Islet precursor cell (in vitro differentiated cells): Measurements from ENCODE around the gene HERC3.
A peak's percentile ranks its signal among the peaks of the same experiment; 100 is the strongest.
"Not testable (repeated sequence)": the region's sequence is repeated elsewhere in the genome, so short reads cannot be mapped to it uniquely, and the experiment has no call there.

Source experiments
- DNase-seq: peaks from one replicate; pipeline ENCODE4 v3.0.0-alpha.2; 2018

Gene HERC3

DNA sequence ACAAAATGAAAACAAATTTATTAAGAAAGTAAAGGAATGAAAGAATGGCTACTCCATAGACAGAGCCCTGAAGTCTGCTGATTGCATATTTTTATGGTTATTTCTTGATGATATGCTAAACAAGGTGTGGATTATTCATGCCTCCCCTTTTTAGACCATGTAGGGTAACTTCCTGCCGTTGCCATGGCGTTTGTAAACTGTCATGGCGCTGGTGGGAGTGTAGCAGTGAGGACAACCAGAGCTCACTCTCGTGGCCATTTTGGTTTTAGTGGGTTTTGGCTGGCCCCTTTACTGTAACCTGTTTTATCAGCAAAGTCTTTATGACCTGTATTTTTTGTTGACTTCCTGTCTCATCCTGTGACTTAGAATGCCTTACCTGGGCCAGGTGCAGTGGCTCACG lies 17.5 kb downstream of the HERC3 start:
- not testable (repeated sequence) for DNase-seq

DNA sequence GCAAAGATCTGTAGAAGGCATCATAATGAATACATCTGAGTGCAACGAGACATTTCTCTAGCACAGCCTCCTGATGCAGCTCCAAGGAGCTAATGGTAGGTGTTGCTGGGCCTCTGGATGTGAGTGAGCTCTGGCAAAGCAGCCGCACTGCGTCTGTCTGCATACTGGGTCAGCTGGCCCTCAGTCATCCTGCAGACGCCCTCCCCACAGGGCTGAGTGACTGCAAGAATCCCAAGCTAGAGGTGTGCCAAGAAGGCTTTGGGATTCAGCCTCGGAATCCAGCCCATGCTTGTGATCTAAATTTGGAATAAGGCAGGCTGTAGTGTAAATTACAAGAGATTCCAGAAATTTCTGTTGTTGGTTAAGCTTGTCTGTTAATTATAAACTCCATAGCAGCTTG lies 18.5 kb downstream of the HERC3 start:
- no peak for DNase-seq

DNA sequence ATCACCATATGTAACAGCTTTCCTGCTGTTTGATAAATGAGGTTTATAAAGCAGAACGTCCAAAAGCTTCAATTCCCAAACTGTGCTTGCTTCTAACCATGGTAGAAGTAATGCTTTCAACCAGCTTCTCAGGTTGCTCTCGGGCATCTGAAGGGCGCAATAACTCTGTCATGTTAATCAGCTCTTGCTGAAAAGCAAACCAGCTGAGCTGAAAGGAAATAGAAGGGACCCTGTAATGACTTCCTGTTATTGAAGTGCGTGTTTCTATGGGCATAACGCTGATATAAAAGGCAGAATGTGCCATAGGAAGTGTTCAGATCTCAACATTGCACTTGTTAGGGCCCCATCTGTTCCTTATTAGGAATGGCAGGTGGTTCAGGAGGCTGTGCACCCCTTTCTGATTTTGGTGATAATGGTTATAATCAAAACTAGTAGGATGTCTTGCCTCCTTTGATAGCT lies 21.2 kb downstream of the HERC3 start:
- no peak for DNase-seq

DNA sequence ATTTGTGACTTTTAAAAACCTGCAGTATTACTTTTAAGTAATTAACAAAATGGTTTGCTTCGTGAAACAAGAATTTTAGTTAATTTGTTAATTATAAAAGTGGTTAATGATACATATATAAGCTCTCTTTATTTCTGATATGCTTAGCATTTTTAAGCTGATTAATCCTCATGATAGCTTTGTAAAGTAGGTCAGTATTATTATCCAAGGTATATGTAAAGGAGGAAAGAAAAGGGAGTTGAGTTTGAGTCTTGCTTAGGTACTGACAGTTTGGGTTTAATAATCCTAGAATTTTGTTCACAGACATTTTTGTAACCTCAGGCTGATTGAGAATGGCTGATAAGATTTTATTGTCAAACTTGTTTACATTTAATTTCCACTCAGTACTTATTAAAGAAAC lies 21.8 kb downstream of the HERC3 start:
- DNase-seq, result no peak

DNA sequence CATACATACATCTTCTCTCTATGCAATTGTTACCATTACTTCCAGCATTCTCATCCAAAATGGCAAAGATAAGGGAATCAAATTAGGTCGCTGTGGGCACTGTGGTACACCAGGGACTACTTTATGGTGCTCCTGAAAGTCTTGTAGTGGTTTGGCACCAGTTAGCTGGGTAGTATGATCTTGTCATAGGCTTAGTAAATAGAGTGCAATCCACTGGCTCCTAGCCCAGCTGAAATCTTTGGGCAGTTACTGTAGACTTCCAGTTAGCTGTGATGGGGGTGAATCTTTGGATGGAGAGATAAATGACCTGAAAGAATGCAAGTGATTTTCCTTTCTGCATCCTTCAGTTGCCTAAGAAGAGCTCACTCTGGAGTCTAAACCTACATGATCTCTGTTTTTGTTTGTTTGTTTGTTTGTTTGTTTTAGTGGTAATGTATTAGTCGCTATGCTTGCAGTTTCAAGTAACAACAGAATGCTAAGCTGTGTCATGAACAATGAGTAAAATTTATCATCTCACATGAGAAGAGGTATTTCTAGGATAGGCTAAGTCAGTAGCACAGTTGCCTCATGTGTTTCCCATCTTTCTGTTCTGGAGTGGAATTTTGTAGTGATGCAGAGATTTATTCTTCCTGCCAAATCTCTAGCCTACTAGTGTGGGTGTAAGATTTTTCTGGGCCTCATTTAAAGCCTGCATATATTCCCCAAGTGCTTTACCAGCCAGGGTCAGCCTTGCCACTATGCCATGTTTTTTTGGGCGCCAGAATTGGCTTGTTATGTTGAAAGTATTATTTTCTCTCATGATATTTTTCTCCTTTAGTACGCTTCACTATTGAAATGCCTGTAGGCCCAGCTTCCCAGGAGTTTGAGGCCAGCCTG lies 24.2 kb downstream of the HERC3 start:
- DNase-seq, result no peak

DNA sequence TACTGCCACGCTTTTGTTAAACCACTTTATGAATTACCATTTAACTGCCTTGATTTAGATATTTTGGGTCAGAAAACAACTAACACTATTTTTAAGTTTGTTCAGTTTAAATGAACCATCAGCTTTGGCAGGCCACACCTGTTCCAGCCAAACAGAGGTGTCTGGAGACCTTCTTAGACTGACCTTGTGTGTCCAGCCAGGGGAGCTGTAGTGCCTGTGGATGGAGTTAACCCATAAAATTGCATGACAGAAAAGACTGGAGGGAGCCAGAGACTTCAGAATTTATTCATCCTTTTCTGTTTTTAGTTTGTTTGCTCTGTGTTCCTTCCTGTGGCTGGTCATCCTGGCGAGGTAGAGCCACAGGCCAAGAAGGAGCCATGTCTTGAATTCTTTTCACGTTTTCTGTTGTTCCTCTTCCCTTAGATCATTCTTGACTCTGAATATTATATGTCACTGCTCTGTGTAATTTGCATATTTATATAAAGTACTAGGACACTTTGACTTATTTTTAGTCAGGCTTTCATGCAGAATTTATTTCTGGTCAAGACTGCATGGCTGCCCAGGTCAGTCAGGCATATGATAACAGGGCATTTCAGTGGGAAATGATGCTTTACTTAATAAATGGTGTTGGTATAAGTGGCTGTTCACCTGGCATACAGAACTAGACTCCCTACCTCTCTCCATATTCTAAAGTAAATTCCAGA lies 26.7 kb downstream of the HERC3 start:
- no peak for DNase-seq

DNA sequence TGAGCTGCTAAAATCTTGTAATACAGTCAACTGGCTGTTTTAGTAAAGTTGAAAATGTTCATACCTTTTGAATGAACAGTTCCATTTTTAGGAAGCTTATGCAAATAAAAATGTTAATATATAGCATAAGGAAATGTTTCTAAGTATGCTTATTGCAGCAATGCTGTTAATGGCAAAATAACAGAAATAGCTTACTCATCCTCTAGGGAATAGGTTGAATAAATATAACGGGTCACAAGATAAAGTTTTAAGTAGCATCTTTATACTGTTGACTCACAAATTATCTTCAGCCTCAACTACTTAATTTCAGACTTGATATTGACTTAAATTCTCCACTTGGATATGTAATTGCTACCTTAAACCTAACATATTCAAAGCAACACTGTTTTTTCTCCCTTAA lies 27.7 kb downstream of the HERC3 start:
- no peak for DNase-seq

DNA sequence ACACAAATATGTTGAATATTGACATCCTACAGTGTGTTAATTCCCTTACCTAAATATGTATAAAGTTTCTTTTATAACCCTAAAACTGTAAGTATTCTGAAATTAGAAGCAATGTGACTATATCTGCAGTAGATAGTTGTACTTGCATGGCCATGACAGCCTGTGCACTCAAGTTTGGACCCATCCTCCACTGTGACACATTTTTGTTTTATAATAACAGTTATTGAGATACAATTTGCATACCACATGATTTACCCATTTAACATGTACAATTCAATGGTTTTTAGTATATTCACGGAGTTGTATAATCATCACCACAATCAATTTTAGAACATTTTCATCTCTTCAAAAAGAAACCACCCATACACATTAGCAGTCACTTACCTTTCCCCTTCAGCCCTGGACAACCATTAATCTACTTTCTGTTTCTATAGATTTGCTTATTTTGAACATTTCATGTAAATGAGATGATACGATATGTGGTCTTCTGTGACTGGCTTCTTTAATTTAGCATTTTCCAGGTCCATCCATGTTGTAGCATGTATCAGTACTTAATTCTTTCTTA lies 29.6 kb downstream of the HERC3 start:
- DNase-seq, result no peak

DNA sequence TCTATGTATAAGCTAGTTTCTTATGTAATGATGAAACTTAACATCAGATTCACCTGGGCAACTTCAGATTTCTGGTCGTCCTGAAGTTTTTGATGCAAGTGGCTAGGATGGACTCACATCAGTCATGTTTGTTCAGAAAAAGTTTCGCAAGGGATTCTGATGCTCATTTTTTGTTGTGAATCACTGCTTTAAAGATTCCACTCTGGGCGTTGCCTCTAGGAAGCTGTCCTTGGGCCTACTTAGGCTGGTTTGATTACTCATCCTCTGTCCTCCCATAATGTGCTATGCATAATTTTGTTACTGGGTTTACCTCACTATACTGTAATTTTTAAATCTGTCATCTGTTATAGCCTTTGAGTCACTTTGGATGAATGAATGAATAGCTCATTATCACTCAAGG lies 30.8 kb downstream of the HERC3 start:
- DNase-seq, result no peak

DNA sequence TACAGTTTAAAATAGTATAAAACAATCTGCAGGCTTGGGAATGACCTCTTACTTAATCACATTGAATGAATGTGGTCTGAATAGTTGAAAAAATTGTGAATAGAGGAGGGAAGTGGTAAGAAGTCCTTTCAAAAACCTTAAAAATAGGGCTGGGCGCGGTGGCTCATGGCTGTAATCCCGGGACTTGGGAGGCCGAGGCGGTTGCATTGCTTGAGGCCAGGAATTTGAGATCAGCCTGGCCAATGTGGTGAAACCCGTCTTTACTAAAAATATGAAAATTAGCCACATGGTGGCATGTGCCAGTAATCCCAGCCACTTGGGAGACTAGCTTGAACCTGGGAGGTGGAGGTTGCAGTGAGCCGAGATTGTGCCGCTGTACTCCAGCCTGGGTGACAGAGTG lies 36.5 kb downstream of the HERC3 start:
- no peak for DNase-seq

DNA sequence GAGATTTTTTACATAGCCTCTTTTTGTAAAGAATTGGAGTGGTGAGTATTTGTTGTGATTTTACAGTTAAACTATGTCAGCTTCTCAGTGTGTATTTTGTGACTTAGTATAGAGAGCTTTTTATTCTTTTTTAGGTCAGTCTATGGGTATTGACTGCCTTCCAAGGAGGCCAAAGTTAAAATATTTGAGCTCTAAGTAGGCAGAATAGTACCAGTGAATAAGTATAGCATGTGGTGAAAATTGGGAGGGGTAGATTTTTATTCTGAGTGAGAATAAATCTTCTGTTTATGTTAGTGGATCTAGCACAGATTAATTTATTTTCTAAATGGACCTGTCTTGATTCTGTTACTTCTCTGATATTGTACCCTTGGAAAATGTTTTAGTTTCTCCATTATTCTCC lies 37.5 kb downstream of the HERC3 start:
- no peak for DNase-seq

DNA sequence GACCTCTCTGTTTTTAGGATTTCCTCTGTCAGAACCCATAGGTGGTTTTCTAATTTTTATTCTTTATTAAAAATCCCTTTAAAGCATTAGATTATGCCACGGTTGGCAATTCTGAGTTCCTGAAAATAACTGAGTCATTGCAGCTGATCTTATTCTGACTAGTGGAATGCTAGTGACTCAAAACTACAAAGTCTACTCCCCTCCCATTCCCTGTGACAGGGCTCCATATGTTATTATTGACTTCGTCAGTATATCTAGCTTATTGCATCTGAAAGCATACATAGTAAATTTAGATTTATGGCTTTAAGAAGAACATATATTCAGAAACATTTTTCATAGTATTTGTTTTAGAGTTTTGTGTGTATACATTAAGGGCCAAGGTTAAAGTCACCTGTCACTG lies 38.5 kb downstream of the HERC3 start:
- DNase-seq, result no peak

DNA sequence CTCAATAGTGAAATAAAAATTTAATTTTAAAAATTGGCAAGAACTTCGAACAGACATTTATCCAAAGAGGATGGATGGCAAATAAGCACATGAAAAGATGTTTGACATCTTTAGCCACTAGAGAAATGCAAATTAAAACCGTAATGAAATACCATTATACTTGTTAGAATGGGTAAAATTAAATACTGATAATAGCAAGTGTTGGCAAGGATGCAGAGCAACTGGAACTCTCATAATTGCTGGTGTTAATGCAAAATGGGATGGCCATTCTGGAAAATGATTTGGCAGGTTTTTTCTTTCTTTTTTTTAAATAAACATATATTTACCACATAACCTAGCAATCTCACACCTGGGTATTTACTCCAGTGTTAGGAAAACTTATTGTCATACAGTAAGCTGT lies 51.7 kb downstream of the HERC3 start:
- DNase-seq, result no peak

DNA sequence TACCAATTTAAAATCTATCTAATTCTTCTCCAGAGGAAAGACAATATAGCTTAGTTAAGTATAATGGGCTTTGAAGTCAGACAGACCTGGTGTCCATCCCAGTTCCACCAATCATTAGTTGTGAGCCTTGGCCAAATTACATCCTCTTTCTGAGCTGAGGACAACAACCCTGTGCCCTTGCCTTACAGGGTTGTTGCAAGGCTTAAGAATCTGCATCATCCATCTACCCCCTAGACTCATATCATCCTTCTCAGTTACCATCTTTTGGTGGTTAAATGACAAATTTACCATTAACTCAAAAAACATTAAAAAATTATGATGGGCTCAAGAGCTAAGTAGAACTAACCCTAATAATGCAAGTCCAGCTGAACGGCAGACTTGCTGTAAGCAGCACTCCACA lies 53.7 kb downstream of the HERC3 start:
- no peak for DNase-seq

DNA sequence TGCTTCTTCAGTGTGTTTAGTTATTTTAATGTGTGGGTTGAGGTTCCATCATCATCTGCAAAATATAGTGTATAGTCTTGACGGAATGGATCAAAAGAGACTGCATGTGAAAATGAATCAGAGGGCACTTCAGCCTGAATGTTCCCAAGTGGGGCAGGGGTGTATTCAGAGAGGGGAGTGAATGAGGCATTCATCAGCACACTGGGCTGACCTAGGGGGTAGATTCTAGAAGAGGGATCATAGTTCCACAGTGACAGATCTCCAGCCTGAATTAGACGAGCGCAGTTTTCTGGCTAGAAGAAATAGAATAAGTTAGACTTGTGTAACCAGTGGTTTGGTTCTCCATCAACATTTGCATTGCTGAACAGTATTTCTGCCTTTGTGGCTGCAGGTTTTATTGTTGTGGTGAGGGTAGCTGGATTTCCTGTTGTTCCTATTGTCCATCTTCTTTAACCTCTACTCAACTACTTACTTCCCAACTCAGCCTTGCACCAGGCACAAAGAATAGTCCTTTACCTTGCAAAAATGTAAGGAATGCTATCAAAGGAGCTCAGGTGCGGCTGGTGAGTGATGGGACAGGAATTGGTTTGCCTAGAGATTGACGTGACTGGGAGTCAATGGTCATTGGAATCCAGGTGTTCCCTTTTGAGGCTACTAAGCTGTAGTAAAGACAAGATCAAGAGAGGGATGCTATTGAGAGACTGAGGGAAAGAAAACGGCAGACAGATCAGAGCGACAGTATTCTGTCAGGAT lies 54.4 kb downstream of the HERC3 start:
- peak; percentile 82 for DNase-seq

DNA sequence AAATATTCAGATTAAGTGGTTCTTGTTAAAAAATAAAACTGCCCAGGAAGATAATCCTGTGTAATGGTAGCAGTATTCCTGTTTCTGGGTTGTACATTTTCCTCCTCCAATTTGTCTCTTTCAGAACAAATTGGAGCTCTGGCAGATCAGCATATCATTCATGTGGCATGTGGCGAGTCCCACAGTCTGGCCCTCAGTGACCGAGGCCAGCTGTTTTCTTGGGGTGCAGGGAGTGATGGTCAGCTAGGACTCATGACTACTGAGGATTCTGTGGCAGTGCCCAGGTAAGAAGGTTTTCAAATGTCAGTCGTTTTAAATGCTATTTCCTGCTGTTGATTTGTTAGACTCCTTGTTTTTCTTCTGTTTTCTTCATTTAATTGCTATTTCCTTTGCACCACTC lies 57.4 kb downstream of the HERC3 start:
- no peak for DNase-seq

DNA sequence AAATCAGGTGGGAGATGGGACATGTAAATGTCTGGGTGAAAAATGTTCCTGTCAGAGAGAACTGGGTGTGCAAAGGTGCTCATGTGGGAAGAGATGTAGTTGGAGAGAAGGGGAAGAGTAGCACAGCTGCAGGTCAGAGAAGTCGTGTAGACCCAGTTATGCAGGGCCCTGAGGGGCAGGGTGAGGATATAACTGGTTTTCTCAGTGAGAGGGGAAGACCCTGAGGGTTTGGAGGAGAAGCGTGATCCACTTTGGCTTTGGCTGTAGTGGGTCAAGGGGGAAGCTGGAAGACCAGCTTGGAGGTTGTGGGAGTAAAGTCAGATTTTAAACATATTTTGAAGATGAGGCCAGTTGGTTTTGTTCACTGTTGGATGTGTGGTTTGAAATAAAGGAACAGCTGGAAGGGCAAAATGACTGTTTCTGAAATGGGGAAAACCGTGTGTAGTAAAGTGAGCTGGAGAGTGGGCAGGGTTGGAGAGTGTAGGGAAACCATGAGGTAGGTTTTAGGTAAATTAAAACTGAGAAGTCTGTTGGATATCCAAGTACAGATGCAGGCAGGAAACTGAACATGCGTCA lies 61.2 kb downstream of the HERC3 start:
- DNase-seq, result no peak

DNA sequence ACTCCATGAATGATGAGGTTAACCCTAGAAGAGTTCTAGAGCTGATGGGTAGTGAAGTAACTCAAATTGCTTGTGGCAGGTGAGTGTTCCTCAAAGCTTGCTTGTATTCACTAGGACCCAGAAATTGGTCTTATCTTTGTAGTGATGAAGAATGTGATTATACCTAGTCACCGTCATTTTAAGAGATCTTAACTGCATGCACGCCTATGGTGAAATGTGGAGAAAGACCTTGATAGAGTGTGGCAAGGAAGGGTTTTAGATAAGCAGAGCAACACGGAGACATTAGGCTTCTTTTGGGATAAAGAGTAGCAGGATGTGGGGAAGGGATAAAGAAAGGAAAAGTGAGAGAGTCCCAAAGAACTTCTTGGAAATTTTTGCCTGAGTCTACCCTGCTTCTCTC lies 62.9 kb downstream of the HERC3 start:
- DNase-seq, result no peak

DNA sequence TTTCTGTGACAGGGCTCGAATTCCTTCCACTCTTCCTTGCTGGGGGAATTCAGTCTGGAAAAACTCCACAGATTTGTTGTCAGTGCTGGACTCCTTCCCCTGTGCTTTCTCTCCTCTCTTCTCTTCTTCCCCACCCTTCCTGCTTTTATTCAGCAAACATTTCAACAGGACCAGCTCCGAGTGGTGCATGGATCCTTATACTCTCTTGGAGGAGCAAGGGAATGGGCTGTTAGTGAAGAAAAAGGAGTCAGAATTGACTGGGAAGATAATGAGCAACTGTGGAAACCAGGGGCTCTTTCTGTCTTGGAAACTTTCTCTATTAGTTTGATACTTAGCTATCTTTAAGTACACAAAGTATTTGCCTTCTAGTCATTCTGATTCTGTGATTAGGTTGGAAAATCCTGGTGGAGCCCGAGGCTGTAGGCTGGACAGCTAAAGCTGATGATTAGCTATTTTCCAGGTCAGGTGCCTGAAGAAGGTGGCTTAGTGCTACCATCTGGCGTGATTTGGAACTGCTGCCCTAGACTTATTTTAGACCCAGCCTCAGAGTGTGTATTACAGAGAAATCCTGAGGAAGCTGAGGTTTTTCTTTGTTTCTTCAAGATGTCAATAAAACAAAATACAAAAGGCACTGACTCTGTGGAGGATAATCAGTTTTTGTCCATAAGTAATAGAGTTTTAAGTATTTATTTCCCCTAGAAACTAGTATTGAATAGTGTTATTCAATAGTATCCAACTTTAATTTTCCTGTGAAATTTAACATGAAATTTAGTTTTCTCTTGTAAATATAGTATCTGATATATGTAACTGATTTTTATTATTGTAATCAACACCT lies 67.0 kb downstream of the HERC3 start:
- peak; percentile 70 for DNase-seq

DNA sequence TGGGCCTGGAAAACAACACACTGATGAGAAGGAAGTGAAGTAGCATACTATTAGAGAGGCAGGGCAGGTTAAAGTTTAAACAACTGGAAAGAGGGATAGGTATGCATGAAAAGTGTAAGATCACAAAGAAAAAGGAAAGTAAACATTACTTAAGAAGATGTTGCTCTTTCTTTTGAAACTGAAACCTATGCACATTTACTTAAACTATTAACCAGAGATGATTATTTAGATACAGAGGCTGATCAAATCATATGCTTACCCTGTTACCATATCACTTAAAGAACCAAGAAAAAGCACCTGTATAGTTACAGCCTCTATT lies 67.6 kb downstream of the HERC3 start:
- DNase-seq, result no peak

DNA sequence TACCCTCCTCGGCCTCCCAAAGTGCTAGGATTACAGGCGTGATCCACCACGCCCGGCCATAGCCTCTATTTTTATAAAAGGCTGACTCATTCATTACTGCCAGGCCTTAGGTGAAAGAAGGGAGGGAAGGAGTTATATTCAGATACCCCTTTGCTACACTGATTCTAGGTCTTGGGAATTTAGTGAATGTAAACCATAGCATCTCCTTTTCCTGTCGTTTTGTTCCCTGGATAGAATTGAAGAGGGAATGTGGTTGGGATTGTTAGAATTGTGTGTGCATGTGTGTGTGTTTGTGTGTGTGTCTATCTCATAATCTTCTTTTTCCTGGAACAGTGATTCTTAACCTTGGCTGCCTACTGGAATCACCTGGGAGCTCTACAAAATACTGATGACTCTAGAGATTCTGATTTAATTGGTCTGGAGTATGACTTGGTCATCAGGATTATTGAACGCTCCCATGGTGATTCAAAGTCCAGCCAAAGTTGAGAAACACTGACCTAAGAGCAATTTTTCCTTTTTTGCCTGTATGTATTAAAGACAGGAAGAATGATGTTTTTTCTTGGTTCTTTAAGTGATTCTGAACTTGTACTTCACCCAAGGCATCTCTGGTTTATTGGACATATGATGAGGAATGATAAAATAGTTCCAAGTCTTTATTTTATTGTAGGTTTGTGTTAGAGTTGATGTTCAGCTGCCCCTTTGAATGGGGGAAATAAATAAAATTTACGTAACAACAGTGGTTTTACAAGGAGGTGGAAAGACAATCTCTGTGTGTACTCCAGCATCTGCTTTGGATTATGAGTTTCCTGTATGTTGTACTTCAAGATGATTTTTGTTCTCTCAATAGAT lies 68.4 kb downstream of the HERC3 start:
- DNase-seq, result no peak
